ENCODE results near the gene MAPKAP1.

Gene MAPKAP1

DNA sequence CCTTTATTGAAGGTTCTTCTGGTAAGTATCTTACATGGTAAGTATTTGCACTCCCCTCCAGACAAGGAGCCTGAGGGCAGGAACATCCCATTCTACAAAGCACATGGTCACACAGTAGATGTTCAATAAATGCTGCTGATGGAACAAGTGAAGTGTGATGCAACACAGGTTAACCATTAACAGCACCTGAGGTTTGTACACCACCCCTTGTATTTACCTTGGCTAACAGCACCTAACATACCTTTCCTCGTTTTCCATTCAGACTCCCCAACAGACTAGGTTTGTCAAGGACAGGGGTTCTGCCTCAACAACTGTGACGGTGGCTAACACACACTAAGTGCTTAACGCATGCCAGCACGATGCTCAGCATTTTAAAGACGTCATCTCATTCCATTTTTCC lies 213.6 kb downstream of the MAPKAP1 start:
- Histone ChIP-seq H3K9me3 (no peaks in the 10 kb centered on the region), H3K27me3 (no peaks in the 10 kb centered on the region), H3K36me3 (no peaks in the 10 kb centered on the region), H3K4me1 (ENCODE audit: control insufficient read depth in 1 of 2, insufficient read depth in 1 of 2, low read depth in 1 of 2, low read length in 1 of 2) (no peaks in the 10 kb centered on the region), H3K27ac (no peak overlapping the region), H3K4me3 (ENCODE audit: low read depth in 1 of 2, low read length in 1 of 2) (no peak overlapping the region)
- TF ChIP-seq, protein P1, sequence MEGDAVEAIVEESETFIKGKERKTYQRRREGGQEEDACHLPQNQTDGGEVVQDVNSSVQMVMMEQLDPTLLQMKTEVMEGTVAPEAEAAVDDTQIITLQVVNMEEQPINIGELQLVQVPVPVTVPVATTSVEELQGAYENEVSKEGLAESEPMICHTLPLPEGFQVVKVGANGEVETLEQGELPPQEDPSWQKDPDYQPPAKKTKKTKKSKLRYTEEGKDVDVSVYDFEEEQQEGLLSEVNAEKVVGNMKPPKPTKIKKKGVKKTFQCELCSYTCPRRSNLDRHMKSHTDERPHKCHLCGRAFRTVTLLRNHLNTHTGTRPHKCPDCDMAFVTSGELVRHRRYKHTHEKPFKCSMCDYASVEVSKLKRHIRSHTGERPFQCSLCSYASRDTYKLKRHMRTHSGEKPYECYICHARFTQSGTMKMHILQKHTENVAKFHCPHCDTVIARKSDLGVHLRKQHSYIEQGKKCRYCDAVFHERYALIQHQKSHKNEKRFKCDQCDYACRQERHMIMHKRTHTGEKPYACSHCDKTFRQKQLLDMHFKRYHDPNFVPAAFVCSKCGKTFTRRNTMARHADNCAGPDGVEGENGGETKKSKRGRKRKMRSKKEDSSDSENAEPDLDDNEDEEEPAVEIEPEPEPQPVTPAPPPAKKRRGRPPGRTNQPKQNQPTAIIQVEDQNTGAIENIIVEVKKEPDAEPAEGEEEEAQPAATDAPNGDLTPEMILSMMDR (IDR thresholded peaks at IDR 0.05): no peak

DNA sequence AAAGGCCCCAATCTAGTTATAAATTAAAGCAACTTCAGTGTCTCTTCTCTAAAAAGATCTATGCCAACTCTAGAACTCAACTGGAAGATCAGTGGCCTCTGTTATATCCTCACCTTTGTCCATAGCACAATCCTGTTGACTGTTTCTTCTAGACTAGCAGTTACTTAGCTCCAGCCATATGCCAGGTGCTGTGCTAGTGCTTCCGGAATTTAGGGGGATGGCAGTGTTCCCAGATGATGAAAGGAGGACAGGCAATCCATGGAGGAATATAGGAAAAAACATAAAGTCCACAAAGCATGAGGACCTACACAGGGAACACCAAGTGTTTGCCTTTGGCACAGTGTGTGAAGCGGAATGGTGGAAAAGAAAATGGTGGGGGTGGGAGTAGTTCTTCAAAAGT lies 214.3 kb downstream of the MAPKAP1 start:
- Histone ChIP-seq H3K27me3 (no peaks in the 10 kb centered on the region), H3K9me3 (no peaks in the 10 kb centered on the region), H3K36me3 (no peaks in the 10 kb centered on the region), H3K4me3 (ENCODE audit: low read depth in 1 of 2, low read length in 1 of 2) (no peak overlapping the region), H3K4me1 (ENCODE audit: control insufficient read depth in 1 of 2, insufficient read depth in 1 of 2, low read depth in 1 of 2, low read length in 1 of 2) (no peaks in the 10 kb centered on the region), H3K27ac (no peak overlapping the region)
- TF ChIP-seq, protein P1 (IDR thresholded peaks at IDR 0.05): no peak

DNA sequence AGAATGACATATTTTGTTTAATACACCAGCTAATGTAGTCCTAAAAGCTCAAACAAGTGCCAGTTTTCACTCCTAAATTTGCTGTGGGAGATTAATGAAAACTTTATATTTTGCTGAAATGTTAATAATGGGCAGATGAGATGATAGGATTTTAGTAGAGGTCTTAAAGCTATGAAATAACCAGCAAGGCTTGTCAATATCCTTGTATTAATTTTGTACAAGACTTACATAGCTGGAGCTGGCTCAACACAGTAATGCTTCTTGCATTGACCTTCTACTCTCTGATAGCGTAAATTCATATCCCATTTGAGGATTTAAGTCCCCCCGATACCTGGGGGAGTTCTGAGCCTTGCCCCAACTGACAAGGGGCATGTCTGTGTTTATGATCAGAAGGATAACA lies 219.2 kb downstream of the MAPKAP1 start:
- H3K4me3 ChIP-seq (ENCODE audit: low read depth in 1 of 2, low read length in 1 of 2): no peak overlapping the region
- H3K27ac ChIP-seq: no peak overlapping the region
- H3K4me1 ChIP-seq (ENCODE audit: control insufficient read depth in 1 of 2, insufficient read depth in 1 of 2, low read depth in 1 of 2, low read length in 1 of 2): no peaks in the 10 kb centered on the region
- H3K9me3 ChIP-seq: no peaks in the 10 kb centered on the region
- H3K36me3 ChIP-seq: peaks cover 10% of the 10 kb centered on the region
- TF ChIP-seq, protein P1 (IDR thresholded peaks at IDR 0.05): no peak
- no peaks in the 10 kb centered on the region for H3K27me3 ChIP-seq

DNA sequence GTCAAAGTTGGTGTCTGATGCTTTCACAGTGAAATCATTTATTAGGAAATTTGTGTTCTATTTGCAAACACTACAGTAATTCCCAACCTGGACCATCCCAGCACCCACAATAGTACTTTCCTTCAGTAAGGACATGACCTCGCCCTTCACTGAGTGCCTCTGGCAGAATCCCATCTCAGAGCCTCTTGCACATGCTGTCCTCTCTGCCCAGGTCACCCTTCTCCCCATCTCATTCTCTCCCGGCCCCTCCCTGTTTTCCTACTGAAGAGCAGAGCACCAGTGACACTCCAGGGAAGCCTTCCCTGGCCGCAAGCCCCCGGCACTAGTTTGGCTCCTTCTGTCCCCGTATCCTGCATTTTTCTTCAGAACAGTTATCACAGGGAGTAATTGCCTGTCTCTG lies 220.4 kb downstream of the MAPKAP1 start:
- peaks cover 16% of the 10 kb centered on the region for H3K36me3 ChIP-seq

DNA sequence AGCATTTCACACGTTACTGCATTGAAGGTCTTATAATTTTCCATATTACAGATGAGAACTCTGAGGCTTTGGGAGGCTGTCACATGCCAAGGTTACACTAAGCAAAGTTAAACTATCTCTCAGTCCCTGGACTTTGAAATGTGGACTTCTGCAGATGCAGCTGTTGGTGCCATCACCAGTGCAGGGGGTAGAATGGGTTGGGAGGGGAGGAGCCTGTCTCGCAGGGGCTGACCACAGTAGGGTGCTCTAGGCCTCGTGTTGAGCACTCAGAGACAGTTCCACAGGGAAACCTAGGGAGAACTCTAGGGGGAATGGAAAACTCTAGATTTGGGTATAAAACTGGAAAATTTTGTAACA lies 220.9 kb downstream of the MAPKAP1 start:
- TF ChIP-seq, protein P1 (IDR thresholded peaks at IDR 0.05): no peak

More for the DNA sequence above, 220.4 kb downstream of the MAPKAP1 start:
- H3K9me3 ChIP-seq: no peaks in the 10 kb centered on the region
- H3K27me3 ChIP-seq: no peaks in the 10 kb centered on the region
- TF ChIP-seq, protein P1 (IDR thresholded peaks at IDR 0.05): no peak
- H3K4me1 ChIP-seq (ENCODE audit: control insufficient read depth in 1 of 2, insufficient read depth in 1 of 2, low read depth in 1 of 2, low read length in 1 of 2): no peaks in the 10 kb centered on the region
- no peak overlapping the region for H3K27ac ChIP-seq
- H3K4me3 ChIP-seq (ENCODE audit: low read depth in 1 of 2, low read length in 1 of 2): no peak overlapping the region

More for the DNA sequence above, 220.9 kb downstream of the MAPKAP1 start:
- Histone ChIP-seq H3K9me3 (no peaks in the 10 kb centered on the region), H3K27me3 (no peaks in the 10 kb centered on the region), H3K27ac (no peak overlapping the region), H3K36me3 (peaks cover 21% of the 10 kb centered on the region), H3K4me1 (ENCODE audit: control insufficient read depth in 1 of 2, insufficient read depth in 1 of 2, low read depth in 1 of 2, low read length in 1 of 2) (no peaks in the 10 kb centered on the region), H3K4me3 (ENCODE audit: low read depth in 1 of 2, low read length in 1 of 2) (no peak overlapping the region)
